Renal pelvis (tissue), 4 donors: ENCODE measurements around the gene ZBTB21. TPM values are rescaled to one million over a fixed set of nuclear protein-coding genes. Genes with fewer than 3 reads are reported as not detected.
A peak's percentile ranks its signal among the peaks of the same experiment; 100 is the strongest.
"Not testable (repeated sequence)": the region's sequence is repeated elsewhere in the genome, so short reads cannot be mapped to it uniquely, and the experiment has no call there.

ENCODE experiments used
- DNase-seq: peaks from one replicate; pipeline ENCODE4 v3.0.0-alpha.2; 2013
- polyA plus RNA-seq, 3 donors: library from polyadenylated mRNA; unstranded; fragments of 120-200 nt; gene quantifications; one replicate each; pipeline ENCODE4 v1.2.1, GENCODE V29; 2013; ENCODE audit not compliant: insufficient read length in 3 of 3

Gene ZBTB21
- polyA plus RNA-seq, 3 donors: 8.8 to 11.0 (median 10.5) TPM

GRCh38 chr21:41954654-41955499 is 55.3 kb downstream of the ZBTB21 start:
- no peak for DNase-seq

- peak; percentile 65 for DNase-seq
These were observed 56.1 kb downstream of the ZBTB21 start, which contains the start of gene C2CD2 for GRCh38 chr21:41953831-41954653. Gene C2CD2 (minus strand): TSS chr21:41954018. CDS start chr21:41953648, 370 bp downstream.

- DNase-seq: no peak
These were observed 56.8 kb downstream of the ZBTB21 start for GRCh38 chr21:41953249-41953830.

GRCh38 chr21:41952568-41953248 is 57.5 kb downstream of the ZBTB21 start:
- no peak for DNase-seq

- DNase-seq: no peak
These were observed 58.1 kb downstream of the ZBTB21 start for GRCh38 chr21:41951876-41952567.

- no peak for DNase-seq
These were observed 59.2 kb downstream of the ZBTB21 start for GRCh38 chr21:41950941-41951351.

GRCh38 chr21:41949631-41950030 is 60.5 kb downstream of the ZBTB21 start:
- not testable (repeated sequence) for DNase-seq

- DNase-seq: no peak
These were observed 61.3 kb downstream of the ZBTB21 start for GRCh38 chr21:41948901-41949300.

- DNase-seq: no peak
These were observed 61.9 kb downstream of the ZBTB21 start for GRCh38 chr21:41948078-41948895.

- DNase-seq: no peak
These were observed 64.2 kb downstream of the ZBTB21 start for GRCh38 chr21:41945982-41946381.

GRCh38 chr21:41943851-41944250 is 66.3 kb downstream of the ZBTB21 start:
- DNase-seq: no peak

GRCh38 chr21:41942457-41942856 is 67.7 kb downstream of the ZBTB21 start:
- DNase-seq: no peak

GRCh38 chr21:41941941-41942340 is 68.2 kb downstream of the ZBTB21 start:
- no peak for DNase-seq

GRCh38 chr21:41940431-41940830 is 69.7 kb downstream of the ZBTB21 start:
- DNase-seq: no peak

GRCh38 chr21:41939391-41939790 is 70.8 kb downstream of the ZBTB21 start:
- DNase-seq: no peak

Other genes starting within 250 kb of the ZBTB21 start
- gene RIPK4, start 243.3 kb downstream of the ZBTB21 start, polyA plus RNA-seq: 10 to 100 TPM; 19.9 to 25.3 (median 23.2) TPM
- gene PRDM15, start 131.0 kb downstream of the ZBTB21 start, polyA plus RNA-seq: 1 to 10 TPM; 6.8 to 8.1 (median 7.8) TPM
- 10 to 100 TPM; 13.2 to 20.0 (median 19.7) TPM for gene C2CD2, start 56.3 kb downstream of the ZBTB21 start, polyA plus RNA-seq
- under 1 TPM; 0.06 to 0.21 (median 0.10) TPM for gene UMODL1, start 61.0 kb upstream of the ZBTB21 start, polyA plus RNA-seq
- 10 to 100 TPM in 1 of 3 donors, 1 to 10 TPM in 2; 7.6 to 11.0 (median 7.7) TPM for gene ABCG1, start 208.8 kb upstream of the ZBTB21 start, polyA plus RNA-seq